H9 (cell line): ENCODE results near the gene RALGDS. TPM values are rescaled to one million over a fixed set of nuclear protein-coding genes. Genes with fewer than 3 reads are reported as not detected.
A peak's percentile ranks its signal among the peaks of the same experiment; 100 is the strongest.

ENCODE experiments used
- DNase-seq: peaks from one replicate; pipeline ENCODE4 v3.0.0-alpha.2; 2017
- H2AFZ ChIP-seq: one replicate; pipeline ENCODE4 v1.6.1; 2013; ENCODE audit warnings: mild to moderate bottlenecking, low read length, control low read depth, moderate library complexity
- H2AK5ac ChIP-seq: 2 replicates; pipeline ENCODE4 v1.6.1; 2013; ENCODE audit warnings: low read length, control low read depth, mixed read lengths; ENCODE audit not compliant: insufficient read length
- H2BK120ac ChIP-seq: one replicate; pipeline ENCODE4 v1.6.1; 2013; ENCODE audit warnings: low read depth, mild to moderate bottlenecking, low read length, control low read depth, inconsistent platforms; ENCODE audit not compliant: poor library complexity, severe bottlenecking
- H2BK12ac ChIP-seq: 2 replicates; pipeline ENCODE4 v1.6.1; 2013; ENCODE audit warnings: low read length, control low read depth, mixed read lengths, low read depth; ENCODE audit not compliant: insufficient read length
- H2BK15ac ChIP-seq: 2 replicates; pipeline ENCODE4 v1.6.1; 2013; ENCODE audit warnings: low read depth, low read length, control low read depth
- H2BK20ac ChIP-seq: one replicate; pipeline ENCODE4 v1.6.1; 2013; ENCODE audit warnings: low read depth, mild to moderate bottlenecking, low read length, control low read depth, inconsistent platforms; ENCODE audit not compliant: poor library complexity, severe bottlenecking
- H2BK5ac ChIP-seq: 2 replicates; pipeline ENCODE4 v1.6.1; 2013; ENCODE audit warnings: low read length, control low read depth, mixed read lengths; ENCODE audit not compliant: insufficient read length
- H3K14ac ChIP-seq: 2 replicates; pipeline ENCODE4 v1.6.1; 2013; ENCODE audit warnings: low read length, control low read depth; ENCODE audit not compliant: insufficient read depth
- H3K18ac ChIP-seq: 2 replicates; pipeline ENCODE4 v1.6.1; 2013; ENCODE audit warnings: low read depth, mild to moderate bottlenecking, mixed read lengths, low read length, control low read depth; ENCODE audit not compliant: insufficient read length
- H3K23ac ChIP-seq: 2 replicates; pipeline ENCODE4 v1.6.1; 2013; ENCODE audit warnings: low read length, control low read depth, mixed read lengths, low read depth; ENCODE audit not compliant: insufficient read length
- H3K23me2 ChIP-seq: 2 replicates; pipeline ENCODE4 v1.6.1; 2013; ENCODE audit warnings: low read depth, mild to moderate bottlenecking, mixed read lengths, low read length, control low read depth; ENCODE audit not compliant: insufficient read length, poor library complexity, severe bottlenecking
- H3K27ac ChIP-seq: 2 replicates; pipeline ENCODE4 v1.5.1; 2013; ENCODE audit warnings: low read length, control low read depth, mixed read lengths, low read depth; ENCODE audit not compliant: insufficient read length
- H3K27me3 ChIP-seq: 2 replicates; pipeline ENCODE4 v1.6.1; 2013; ENCODE audit warnings: low read length, control low read depth, inconsistent platforms; ENCODE audit not compliant: insufficient read depth
- H3K4ac ChIP-seq: 2 replicates; pipeline ENCODE4 v1.6.1; 2013; ENCODE audit warnings: low read depth, mild to moderate bottlenecking, control low read depth, inconsistent platforms, low read length, moderate library complexity
- H3K4me1 ChIP-seq: 2 replicates; pipeline ENCODE4 v1.6.1; 2013; ENCODE audit warnings: low read length, control low read depth, inconsistent platforms; ENCODE audit not compliant: insufficient read depth
- H3K4me2 ChIP-seq: 2 replicates; pipeline ENCODE4 v1.6.1; 2013; ENCODE audit warnings: low read length, control low read depth, mixed read lengths; ENCODE audit not compliant: insufficient read length, insufficient read depth
- H3K56ac ChIP-seq: 2 replicates; pipeline ENCODE4 v1.6.1; 2013; ENCODE audit warnings: low read depth, mild to moderate bottlenecking, mixed read lengths, low read length, control low read depth; ENCODE audit not compliant: insufficient read length
- H3K79me1 ChIP-seq: 2 replicates; pipeline ENCODE4 v1.6.1; 2013; ENCODE audit warnings: low read depth, mild to moderate bottlenecking, moderate library complexity, low read length, control low read depth, inconsistent platforms; ENCODE audit not compliant: insufficient read depth, poor library complexity, severe bottlenecking
- H3K79me2 ChIP-seq: 2 replicates; pipeline ENCODE4 v1.6.1; 2013; ENCODE audit warnings: low read length, control low read depth, inconsistent platforms; ENCODE audit not compliant: insufficient read depth
- H3K9ac ChIP-seq: 2 replicates; pipeline ENCODE4 v1.6.1; 2013; ENCODE audit warnings: low read length, control low read depth, mixed read lengths; ENCODE audit not compliant: insufficient read length; ENCODE audit errors: extremely low read depth
- H3K9me3 ChIP-seq: one replicate; pipeline ENCODE4 v1.6.1; 2013; ENCODE audit warnings: low read depth, low read length, inconsistent platforms; ENCODE audit not compliant: control insufficient read depth
- H3T11ph ChIP-seq: one replicate; pipeline ENCODE4 v1.6.1; 2013; ENCODE audit warnings: mild to moderate bottlenecking, low read length, control low read depth, inconsistent platforms
- H4K20me1 ChIP-seq: one replicate; pipeline ENCODE4 v1.6.1; 2013; ENCODE audit not compliant: control insufficient read depth, insufficient read length, insufficient read depth
- H4K5ac ChIP-seq: 2 replicates; pipeline ENCODE4 v1.6.1; 2013; ENCODE audit warnings: low read depth, mild to moderate bottlenecking, mixed read lengths, low read length, control low read depth; ENCODE audit not compliant: insufficient read length
- H4K8ac ChIP-seq: replicated peaks from 2 replicates; pipeline ENCODE4 v1.6.1; 2013; ENCODE audit warnings: low read length, control low read depth, mixed read lengths, low read depth; ENCODE audit not compliant: insufficient read length
- H4K91ac ChIP-seq: 2 replicates; pipeline ENCODE4 v1.6.1; 2013; ENCODE audit warnings: low read depth, mild to moderate bottlenecking, moderate library complexity, mixed read lengths, low read length, control low read depth; ENCODE audit not compliant: insufficient read length
- H3K27ac Mint-ChIP-seq, 3 experiments: 2 replicates in 2 of 3; 3 replicates in 1 of 3; pipeline ENCODE4 v1.8.0; 2020 to 2021; ENCODE audit warnings: mixed read lengths in 3 of 3, mild to moderate bottlenecking in 1 of 3, moderate library complexity in 1 of 3
- H3K27me3 Mint-ChIP-seq: 2 replicates; pipeline ENCODE4 v1.8.0; 2021; ENCODE audit warnings: low read depth, mild to moderate bottlenecking, moderate library complexity, mixed read lengths
- H3K36me3 Mint-ChIP-seq, 3 experiments: 2 replicates in 2 of 3; 3 replicates in 1 of 3; pipeline ENCODE4 v1.8.0; 2020 to 2021; ENCODE audit warnings: low read depth in 3 of 3, mixed read lengths in 3 of 3; ENCODE audit not compliant: insufficient read depth in 1 of 3
- H3K4me1 Mint-ChIP-seq, 2 experiments: 2 replicates each; pipeline ENCODE4 v1.8.0; 2020; ENCODE audit warnings: mixed read lengths in 2 of 2
- H3K4me3 Mint-ChIP-seq, 2 experiments: 2 replicates in 1 of 2; 3 replicates in 1 of 2; pipeline ENCODE4 v1.8.0; 2020 to 2021; ENCODE audit warnings: mild to moderate bottlenecking in 2 of 2, mixed read lengths in 2 of 2, moderate library complexity in 1 of 2
- H3K9me3 Mint-ChIP-seq, 2 experiments: 2 replicates in 1 of 2; 3 replicates in 1 of 2; pipeline ENCODE4 v1.8.0; 2020; ENCODE audit warnings: mild to moderate bottlenecking in 2 of 2, mixed read lengths in 2 of 2, moderate library complexity in 1 of 2
- CTCF ChIP-seq: fragments of 200-600 bp; sonication (generic); conservative IDR thresholded peaks from 3 replicates; pipeline ENCODE4 v1.8.0; 2021; ENCODE audit warnings: antibody characterized with exemption, mild to moderate bottlenecking
- WGBS: extraction: QIAGEN DNeasy Blood & Tissue Kit; methylation state at CpG from one replicate; pipeline ENCODE4 v1.1.7; 2013; ENCODE audit warnings: missing lambda C conversion rate, low lambda C conversion rate, mixed read lengths; ENCODE audit not compliant: insufficient read length; ENCODE audit errors: extremely low coverage; 5-methylcytosine and 5-hydroxymethylcytosine counted together
- total RNA-seq: library from RNA; stranded (reverse); gene quantifications from 2 replicates; pipeline ENCODE4 v1.2.1, GENCODE V29; 2021

RALGDS gene
- total RNA-seq, 1 experiment from 2014 or later, result 21.3 TPM

DNA sequence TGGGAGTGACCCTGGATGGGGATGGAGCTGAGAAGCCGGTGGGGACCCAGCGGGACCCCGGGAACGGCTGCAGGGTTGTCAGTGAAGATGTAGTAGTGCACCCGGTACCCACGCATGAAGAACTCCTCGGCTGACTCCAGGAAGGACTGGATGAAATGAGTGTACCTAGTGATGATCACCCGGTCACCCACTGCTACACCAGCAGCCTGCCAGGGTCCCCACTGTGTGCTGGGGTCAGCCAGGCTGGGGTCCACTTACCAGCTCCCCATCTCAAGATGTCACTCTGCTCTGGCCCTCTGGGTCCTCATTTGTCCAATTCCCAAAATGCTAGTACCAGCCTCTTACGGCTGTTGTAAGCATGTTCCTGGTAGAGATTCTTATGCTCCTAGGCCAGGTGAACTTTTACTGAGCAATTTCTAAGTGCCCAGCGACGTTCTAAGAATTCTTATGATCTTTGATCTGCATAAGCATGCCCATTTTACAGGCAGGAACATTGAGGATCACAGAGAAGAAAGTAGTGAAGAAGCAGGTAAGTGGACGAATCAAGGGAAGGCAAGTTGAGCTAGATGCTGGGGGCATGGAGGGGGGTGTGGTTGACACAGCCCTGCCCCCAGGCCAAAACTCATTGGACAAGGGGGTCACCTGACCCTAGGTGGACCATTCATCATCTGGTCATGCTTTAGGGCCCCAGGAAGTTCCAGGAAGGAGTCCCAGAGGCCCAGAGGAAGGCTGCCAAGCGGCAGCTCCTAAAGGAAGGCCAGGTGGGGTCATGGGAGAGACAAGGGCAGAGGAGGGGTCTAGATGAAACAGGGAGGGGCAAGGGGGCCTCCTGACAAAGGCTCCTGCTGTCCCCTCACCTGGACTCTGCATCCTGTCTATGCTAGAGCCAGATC lies 33.3 kb upstream of the RALGDS start:
- no peak overlapping the region for H4K5ac ChIP-seq
- no peak overlapping the region for H3K4me3 Mint-ChIP-seq
- H2BK12ac ChIP-seq, result no peak overlapping the region
- peak; percentile 20 for DNase-seq
- no peaks in the 10 kb centered on the region for H4K20me1 ChIP-seq
- no peak overlapping the region for H2BK20ac ChIP-seq
- H3K9me3 ChIP-seq, result no peaks in the 10 kb centered on the region
- H2BK15ac ChIP-seq, result no peak overlapping the region
- no peak overlapping the region for H2BK120ac ChIP-seq
- no peaks in the 10 kb centered on the region for H3K79me1 ChIP-seq
- H3K27me3 Mint-ChIP-seq, result peaks cover 9% of the 10 kb centered on the region
- H3K27ac ChIP-seq, result no peak overlapping the region
- no peak overlapping the region for H3K9ac ChIP-seq
- WGBS, result no CpG with 5 or more reads among the region's 13 CpGs
- H3K4me1 Mint-ChIP-seq, result no peaks in the 10 kb centered on the region; a peak in 1 of 4 replicates
- no peak overlapping the region for H3K56ac ChIP-seq
- H4K91ac ChIP-seq, result no peak overlapping the region
- H3K4ac ChIP-seq, result no peak overlapping the region
- no peak overlapping the region for H3K18ac ChIP-seq
- H3K4me1 ChIP-seq, result no peaks in the 10 kb centered on the region
- peaks cover 3% of the 10 kb centered on the region for H3K23me2 ChIP-seq
- H3K9me3 Mint-ChIP-seq, result no peaks in the 10 kb centered on the region
- H3K14ac ChIP-seq, result no peak overlapping the region
- H3K79me2 ChIP-seq, result no peaks in the 10 kb centered on the region
- no peak overlapping the region for H4K8ac ChIP-seq
- no peak overlapping the region for H2AFZ ChIP-seq
- no peaks in the 10 kb centered on the region for H3K27me3 ChIP-seq
- TF ChIP-seq CTCF, result no peak
- H3K36me3 Mint-ChIP-seq, result peaks cover 0 to 13% (median 4%) of the 10 kb centered on the region in 3 experiments; a peak in 5 of 7 replicates
- H2BK5ac ChIP-seq, result no peak overlapping the region
- no peak overlapping the region for H3K4me2 ChIP-seq
- no peak overlapping the region for H3K23ac ChIP-seq
- no peak overlapping the region for H3K27ac Mint-ChIP-seq
- no peak overlapping the region for H2AK5ac ChIP-seq
- H3T11ph ChIP-seq, result no peak overlapping the region
